GM13977 (cell line): ENCODE results near the gene BRSK2.

Experiments
- DNase-seq: peaks from one replicate; pipeline ENCODE4 v3.0.0; 2012; ENCODE audit warnings: low spot score
- in situ Hi-C: fragments of 300-500 bp; cut with MboI; formaldehyde crosslinking; loops from one replicate; pipeline ENCODE4 v1.12.0; 2022; ENCODE audit warnings: low sequenced_read_pairs, low pct_unique_long_range_greater_than_20kb, mixed read lengths, inconsistent platforms; ENCODE audit not compliant: unreplicated experiment
- TF ChIP-seq, protein P1 (sequence below): IDR thresholded peaks from 2 replicates; pipeline ENCODE4 v1.5.1; 2012; ENCODE audit warnings: mild to moderate bottlenecking, control low read depth; ENCODE audit not compliant: insufficient read depth; ENCODE audit errors: extremely low read depth, missing control alignments

The BRSK2 gene

DNA sequence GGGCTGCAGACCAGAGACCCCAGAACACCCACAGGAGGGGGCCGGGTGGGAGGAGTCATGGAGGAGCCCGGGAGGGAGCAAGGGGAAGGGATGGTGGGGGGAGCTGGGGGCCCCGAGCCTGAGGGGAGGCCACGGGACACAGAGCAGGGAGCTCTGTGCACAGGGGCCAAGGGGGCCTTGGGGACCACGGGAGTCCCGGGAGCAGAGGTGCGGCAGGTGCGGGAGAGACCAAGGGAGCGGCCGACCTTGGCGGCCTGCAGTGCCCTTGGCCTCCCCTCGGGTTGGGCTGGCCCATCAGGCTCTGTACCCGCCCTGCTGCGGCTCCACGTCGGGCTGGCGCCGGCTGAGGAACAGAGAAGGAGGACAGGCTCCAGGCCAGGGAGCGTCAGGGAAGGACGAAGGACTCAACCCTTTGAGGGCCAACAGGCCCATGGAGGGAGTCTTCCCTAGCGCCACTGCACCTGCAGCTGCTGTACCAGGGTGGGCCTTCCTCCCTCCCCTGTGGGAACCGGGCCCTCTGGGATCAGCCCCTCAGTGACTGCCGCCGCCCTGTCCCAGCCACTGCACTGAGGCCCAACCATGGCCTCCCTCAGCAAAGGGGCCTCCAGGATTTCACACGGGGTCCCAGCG, 17.8 kb upstream of the BRSK2 start:
- no peak for DNase-seq
- in situ Hi-C loops: no loop called here
- TF ChIP-seq, protein P1, sequence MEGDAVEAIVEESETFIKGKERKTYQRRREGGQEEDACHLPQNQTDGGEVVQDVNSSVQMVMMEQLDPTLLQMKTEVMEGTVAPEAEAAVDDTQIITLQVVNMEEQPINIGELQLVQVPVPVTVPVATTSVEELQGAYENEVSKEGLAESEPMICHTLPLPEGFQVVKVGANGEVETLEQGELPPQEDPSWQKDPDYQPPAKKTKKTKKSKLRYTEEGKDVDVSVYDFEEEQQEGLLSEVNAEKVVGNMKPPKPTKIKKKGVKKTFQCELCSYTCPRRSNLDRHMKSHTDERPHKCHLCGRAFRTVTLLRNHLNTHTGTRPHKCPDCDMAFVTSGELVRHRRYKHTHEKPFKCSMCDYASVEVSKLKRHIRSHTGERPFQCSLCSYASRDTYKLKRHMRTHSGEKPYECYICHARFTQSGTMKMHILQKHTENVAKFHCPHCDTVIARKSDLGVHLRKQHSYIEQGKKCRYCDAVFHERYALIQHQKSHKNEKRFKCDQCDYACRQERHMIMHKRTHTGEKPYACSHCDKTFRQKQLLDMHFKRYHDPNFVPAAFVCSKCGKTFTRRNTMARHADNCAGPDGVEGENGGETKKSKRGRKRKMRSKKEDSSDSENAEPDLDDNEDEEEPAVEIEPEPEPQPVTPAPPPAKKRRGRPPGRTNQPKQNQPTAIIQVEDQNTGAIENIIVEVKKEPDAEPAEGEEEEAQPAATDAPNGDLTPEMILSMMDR: no peak

DNA sequence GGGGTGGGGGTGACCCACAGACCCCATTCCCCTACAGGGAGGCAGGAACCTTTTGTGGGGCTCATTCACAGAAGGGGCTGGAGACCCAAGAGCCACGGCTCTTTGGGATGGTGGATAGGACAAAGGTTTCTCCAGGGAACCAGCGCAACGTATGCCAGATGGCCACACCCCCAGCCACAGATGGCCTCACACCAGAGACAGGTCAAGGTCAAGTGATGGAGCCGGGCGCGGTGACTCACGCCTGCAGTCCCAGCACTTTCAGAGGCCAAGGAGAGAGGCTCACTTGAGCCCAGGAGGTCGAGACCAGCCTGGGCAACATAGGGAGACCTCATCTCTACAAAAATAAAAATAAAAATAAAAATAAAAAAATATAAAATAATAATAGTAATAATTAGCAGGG, 17.1 kb upstream of the BRSK2 start:
- TF ChIP-seq, protein P1: no peak
- no peak for DNase-seq
- in situ Hi-C loops: no loop called here

DNA sequence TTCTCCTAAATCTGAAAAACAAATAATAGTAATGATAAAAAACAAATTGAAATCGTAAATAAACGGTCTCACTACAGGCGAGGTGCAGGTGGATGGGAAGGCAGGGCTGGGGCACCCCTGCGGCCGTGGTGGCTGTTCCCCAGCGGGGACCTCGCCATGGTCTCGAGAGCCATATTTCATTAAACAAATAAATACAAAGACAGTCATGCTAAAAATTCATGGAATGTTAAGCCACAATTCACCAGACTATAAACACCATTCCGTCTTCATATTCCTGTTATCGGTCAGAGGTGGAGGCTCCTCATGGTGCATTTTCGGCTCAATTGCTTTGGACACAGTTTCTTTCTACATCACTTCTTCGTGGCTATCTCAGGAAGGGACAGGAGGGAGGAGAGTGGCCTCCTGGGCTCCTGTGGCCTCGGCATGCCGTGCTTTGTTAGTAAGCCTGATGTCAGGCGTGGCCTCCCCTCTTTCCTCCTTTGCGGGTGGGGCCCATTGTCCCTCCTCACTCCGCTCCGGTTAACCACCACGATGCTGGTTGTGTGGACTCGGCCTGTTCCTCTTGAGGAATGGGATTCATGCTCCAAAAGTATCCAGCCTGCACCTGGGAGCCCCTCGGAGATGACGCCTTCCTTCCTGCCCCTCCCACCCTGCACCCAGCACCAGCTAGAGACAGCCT, 16.1 kb upstream of the BRSK2 start:
- TF ChIP-seq, protein P1: no peak
- DNase-seq: no peak
- in situ Hi-C loops: no loop called here

DNA sequence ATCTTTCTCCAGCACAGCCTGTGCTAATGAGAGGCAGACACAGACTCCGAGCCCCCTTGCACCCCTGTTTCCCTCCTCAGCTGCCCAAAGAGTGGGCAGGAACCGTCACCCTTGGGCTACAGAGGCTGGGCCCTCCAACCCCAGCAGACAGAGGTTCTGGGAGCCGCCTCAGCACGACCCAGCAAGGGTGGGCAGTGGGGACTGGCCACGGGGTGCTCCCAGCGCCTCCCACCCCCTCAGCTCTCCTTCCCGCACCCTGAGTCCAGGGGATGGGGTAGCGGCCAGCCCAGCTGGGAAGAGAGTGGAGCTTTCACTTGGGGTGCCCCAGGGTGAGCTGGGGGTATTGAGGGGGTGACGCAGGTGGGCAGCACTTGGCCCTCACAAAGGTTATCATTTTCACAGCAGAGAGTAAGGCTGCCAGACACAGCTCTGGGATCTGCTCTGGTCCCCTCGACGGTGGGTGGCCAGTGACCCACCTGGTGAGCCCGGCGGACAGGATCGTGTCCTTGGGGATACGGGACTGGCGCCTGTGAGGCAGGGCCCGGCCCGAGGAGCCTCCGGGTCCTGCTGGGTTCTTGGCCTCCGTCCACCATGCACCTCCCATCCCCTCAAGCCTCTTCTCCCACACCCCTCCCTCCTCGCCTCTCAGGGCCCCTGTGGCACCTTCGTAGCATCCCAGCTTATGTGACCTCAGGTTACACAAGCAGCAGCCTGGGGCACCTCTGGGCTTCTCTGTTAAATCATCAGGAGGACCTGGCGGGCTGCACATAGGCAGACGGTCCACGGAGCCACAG, 14.4 kb upstream of the BRSK2 start:
- TF ChIP-seq, protein P1: no peak
- DNase-seq: no peak
- in situ Hi-C loops: no loop called here

DNA sequence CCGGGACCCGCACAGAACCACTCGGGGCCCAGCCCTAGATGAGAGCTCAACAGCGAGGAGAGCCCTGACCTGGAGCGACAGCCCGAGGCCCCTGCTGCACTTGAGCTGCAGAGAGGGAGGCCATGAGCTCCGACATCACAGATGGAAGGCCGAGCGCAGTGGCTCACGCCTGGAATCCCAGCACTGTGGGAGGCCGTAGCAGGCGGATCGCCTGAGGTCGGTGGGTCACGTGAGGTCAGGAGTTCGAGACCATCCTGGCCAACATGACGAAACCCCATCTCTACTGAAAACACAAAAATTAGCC, 13.8 kb upstream of the BRSK2 start:
- TF ChIP-seq, protein P1: no peak
- no peak for DNase-seq
- in situ Hi-C loops: no loop called here

DNA sequence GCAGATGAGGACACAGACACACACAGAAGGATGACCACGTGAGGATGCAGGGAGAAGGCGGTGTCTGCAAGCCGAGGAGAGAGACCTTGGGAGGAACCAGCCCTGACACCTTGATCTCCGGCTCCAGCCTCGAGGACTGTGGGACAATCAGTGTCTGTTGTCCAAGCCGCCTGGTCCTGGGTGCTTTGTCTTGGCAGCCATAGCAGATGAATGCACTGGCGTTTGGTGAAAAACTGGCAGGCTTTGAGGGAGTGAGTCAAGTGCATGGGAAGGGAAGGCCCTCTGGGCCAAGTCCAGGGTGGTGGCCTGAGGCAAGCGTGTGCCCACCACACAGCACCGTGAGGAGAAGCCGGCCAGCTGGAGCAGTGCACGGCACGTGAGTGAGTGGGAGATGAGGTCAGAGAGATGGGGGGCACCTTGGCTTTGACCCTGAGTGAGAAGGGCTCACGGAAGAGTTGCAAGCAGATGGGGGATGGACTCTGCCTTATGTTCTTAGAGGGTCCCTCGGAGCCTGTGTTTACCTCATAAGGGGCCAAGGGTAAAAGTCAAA, 12.4 kb upstream of the BRSK2 start:
- TF ChIP-seq, protein P1: no peak
- DNase-seq: no peak
- in situ Hi-C loops: no loop called here
